Skeletal muscle tissue (tissue), 4 donors: ENCODE data around the gene CYP3A4. TPM values are rescaled to one million over a fixed set of nuclear protein-coding genes. Genes with fewer than 3 reads are reported as not detected.
"Not testable (repeated sequence)": the region's sequence is repeated elsewhere in the genome, so short reads cannot be mapped to it uniquely, and the experiment has no call there.

Source experiments
- H3K27ac ChIP-seq: one replicate; pipeline ENCODE4 v1.7.0; 2013; ENCODE audit warnings: mild to moderate bottlenecking, low read depth, low read length, inconsistent platforms
- H3K27me3 ChIP-seq, 3 donors: one replicate each; pipeline ENCODE4 v1.7.0; 2013; ENCODE audit warnings: low read length in 3 of 3; ENCODE audit not compliant: control insufficient read depth in 3 of 3, insufficient read depth in 3 of 3
- H3K36me3 ChIP-seq, 3 donors: one replicate each; pipeline ENCODE4 v1.7.0; 2013; ENCODE audit warnings: low read length in 3 of 3; ENCODE audit not compliant: control insufficient read depth in 3 of 3, insufficient read depth in 3 of 3
- H3K4me1 ChIP-seq, 3 donors: one replicate each; pipeline ENCODE4 v1.7.0; 2013; ENCODE audit warnings: low read length in 3 of 3, mild to moderate bottlenecking in 3 of 3; ENCODE audit not compliant: control insufficient read depth in 3 of 3, insufficient read depth in 3 of 3
- H3K4me3 ChIP-seq, 3 donors: one replicate each; pipeline ENCODE4 v1.7.0; 2013; ENCODE audit warnings: low read length in 3 of 3
- H3K9ac ChIP-seq, 3 donors: one replicate each; pipeline ENCODE4 v1.7.0; 2013; ENCODE audit warnings: low read length in 3 of 3, mild to moderate bottlenecking in 3 of 3, moderate library complexity in 2 of 3, low read depth in 1 of 3
- H3K9me3 ChIP-seq, 3 donors: one replicate each; pipeline ENCODE4 v1.7.0; 2013; ENCODE audit warnings: low read length in 3 of 3; ENCODE audit not compliant: control insufficient read depth in 3 of 3
- total RNA-seq: library from RNA; depleted of rRNA; stranded (reverse); fragments of >200 nt; gene quantifications from one replicate; pipeline ENCODE4 v1.2.3, GENCODE V29; 2014
- donor health status: Osteomylitis.

CYP3A4 gene
- total RNA-seq, 1 donor from 2014 or later: not detected

DNA sequence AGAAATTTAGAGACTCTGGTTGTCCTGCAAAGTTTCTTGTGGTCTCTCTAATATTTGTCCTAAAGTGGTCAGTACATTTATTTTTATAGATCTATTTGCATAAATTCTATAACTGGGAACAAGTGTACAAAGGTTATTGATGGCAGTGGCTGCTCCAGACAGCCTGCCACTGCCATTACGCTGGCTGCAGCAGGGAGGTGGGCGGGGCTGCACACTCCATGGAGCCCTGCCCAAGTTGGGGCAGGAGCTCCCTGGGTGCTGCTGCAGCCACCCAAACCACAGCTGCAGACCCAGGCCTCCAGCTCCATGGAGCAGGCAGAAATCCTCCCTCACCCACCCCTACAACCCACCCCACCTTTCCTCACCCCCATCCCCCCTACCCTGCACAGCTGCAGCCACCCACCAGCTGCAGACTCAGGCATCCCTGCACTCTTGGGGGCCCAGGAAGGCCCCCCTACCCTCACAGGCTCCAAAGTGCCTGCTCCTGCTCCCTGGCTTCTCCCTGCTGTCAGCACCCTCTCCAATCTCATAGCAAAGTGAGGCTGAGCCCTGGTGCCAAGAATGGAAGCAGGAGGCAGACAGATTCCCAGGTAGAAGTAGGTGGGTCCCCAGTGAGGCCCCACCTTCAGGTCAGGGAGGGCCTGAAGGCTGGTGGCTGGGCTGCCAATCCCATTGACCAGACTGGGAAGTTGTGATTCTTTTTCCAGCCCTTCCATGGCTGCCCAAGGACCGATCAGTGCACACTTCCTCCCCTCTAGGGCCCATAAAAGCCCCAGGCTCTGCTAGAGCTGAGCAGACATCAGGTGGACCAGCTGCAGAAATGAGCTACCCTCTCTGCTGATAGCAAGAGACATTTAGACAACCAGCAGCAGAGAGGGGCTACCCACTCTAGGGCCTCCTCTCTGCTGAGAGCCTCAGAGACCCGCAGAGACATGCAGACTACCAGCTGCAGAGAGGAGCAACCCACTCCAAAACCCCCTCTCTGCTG is 39.0 kb upstream of the CYP3A4 start:
- no peaks in the 10 kb centered on the region for H3K4me1 ChIP-seq
- no peak overlapping the region for H3K27ac ChIP-seq
- no peaks in the 10 kb centered on the region for H3K9me3 ChIP-seq
- H3K9ac ChIP-seq: no peak overlapping the region
- no peaks in the 10 kb centered on the region for H3K36me3 ChIP-seq
- H3K4me3 ChIP-seq: no peak overlapping the region
- H3K27me3 ChIP-seq: peaks cover 0 to 3% (median 0%) of the 10 kb centered on the region in 3 donors

DNA sequence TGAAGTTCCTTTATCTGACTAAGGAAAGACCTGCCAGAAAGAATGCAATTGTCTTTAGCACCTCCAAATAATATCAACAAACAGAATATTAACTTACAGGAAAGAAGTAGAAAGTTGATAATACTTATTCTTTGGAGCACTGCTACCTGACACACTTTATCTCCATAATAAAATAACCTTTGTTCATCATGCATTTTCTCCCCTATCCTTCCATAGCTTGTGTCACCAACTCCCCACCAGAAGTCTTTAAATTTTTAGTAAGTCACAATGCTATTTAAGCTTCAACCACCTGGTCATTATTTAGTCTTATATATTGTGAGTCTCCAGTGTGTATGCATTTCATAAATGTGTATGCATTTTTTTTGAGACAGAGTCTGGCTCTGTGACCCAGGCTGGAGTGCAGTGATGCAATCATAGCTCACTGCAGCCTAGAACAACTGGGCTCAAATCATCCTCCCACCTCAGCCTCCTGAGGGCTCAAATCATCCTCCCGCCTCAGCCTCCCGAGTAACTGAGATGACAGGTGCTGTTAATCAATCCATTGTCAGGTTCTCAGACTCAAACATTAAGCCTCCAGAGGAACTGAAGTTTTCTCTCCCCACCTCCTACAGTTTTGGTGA is 36.5 kb upstream of the CYP3A4 start:
- peaks cover 0 to 3% (median 0%) of the 10 kb centered on the region in 3 donors for H3K27me3 ChIP-seq
- no peak overlapping the region for H3K27ac ChIP-seq

DNA sequence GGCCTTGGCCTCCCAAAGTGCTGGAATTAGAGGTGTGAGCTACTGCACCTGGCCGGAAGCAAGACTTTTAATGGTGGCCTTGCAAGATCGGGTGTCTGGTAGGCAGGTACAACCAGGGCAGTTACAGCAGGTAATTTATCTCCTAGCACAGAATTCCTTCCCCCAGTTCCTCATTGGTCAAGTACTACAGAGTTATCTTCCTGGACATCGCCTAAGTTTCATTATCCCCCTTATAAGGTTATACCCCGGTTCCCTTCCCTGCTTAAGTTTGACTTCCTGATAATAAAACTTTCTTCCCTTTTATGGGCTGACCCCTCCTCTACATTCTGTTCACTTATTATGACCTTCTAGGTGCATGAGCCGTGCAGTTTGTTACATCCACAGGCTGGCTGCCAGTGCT is 24.8 kb upstream of the CYP3A4 start:
- no peaks in the 10 kb centered on the region for H3K27me3 ChIP-seq
- no peaks in the 10 kb centered on the region for H3K4me1 ChIP-seq
- H3K27ac ChIP-seq: no peak overlapping the region
- no peaks in the 10 kb centered on the region for H3K36me3 ChIP-seq
- no peaks in the 10 kb centered on the region for H3K9me3 ChIP-seq
- H3K4me3 ChIP-seq: no peak overlapping the region
- H3K9ac ChIP-seq: no peak overlapping the region

More for the DNA sequence above, 36.5 kb upstream of the CYP3A4 start:
- Histone ChIP-seq H3K36me3 (no peaks in the 10 kb centered on the region), H3K9ac (no peak overlapping the region), H3K4me3 (no peak overlapping the region), H3K9me3 (no peaks in the 10 kb centered on the region), H3K4me1 (no peaks in the 10 kb centered on the region)

DNA sequence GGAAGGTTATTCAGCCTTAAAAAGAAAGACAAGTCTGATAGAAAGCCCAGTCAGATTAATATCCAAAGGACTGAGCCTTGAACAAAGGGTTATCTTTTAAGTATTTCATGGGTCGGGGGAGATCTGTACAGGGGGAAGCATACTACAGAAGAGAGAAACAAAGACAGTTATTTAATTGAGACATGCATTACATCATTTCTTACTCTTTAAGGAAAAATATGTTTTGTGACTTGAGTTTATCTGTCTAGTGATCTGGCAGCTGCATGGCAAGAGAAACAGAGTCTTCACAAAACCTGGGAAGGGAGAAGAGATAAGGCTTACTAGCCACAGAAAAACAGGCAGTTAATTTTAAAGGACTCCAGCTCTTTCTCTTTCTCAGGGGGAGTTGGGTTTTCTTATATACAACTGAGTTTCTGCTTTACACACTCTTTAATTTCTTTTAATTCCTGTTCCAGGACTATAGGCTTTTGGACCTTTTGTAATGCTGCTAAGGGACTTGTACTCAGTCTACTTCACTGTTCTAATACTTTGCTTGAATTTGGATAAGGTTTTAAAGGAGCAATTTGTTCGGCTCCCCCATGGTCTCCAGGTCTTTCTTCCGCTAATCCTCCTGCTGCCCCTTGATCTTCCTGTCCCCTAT is 23.0 kb upstream of the CYP3A4 start:
- Histone ChIP-seq H3K36me3 (no peaks in the 10 kb centered on the region), H3K27me3 (no peaks in the 10 kb centered on the region)

DNA sequence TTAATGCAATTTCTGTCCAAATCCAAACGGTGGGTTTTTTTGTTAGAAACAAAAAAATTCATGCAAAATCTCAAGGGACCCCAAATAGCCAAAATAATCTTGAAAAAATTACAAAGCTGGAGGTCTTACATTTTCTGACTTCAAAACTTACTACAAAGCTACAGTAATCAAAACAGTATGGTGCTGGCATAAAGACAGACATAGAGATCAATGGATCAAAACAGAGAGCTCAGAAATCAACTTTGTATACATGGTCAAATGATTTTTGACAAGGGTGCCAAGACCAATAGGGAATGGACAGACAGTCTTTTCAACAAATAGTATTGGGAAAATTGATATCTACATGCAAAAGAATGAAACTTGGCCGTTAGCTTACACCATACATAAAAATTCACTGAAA is 21.7 kb upstream of the CYP3A4 start:
- Histone ChIP-seq H3K4me1 (no peaks in the 10 kb centered on the region), H3K9ac (no peak overlapping the region)

More for the DNA sequence above, 23.0 kb upstream of the CYP3A4 start:
- Histone ChIP-seq H3K9ac (no peak overlapping the region), H3K27ac (no peak overlapping the region), H3K4me3 (no peak overlapping the region), H3K4me1 (no peaks in the 10 kb centered on the region), H3K9me3 (no peaks in the 10 kb centered on the region)

DNA sequence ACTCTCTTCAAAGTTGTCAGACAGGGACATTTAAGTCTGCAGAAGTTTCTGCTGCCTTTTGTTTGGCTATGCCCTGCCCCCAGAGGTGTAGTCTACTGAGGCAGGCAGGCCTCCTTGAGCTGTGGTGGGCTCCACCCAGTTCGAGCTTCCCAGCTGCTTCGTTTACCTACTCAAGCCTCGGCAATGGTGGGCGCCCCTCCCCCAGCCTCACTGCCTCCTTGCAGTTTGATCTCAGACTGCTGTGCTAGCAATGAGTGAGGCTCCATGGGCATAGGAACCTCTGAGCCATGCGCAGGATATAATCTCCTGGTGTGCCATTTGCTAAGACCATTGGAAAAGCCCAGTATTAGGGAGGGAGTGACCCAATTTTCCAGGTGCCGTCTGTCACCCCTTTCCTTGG is 19.1 kb upstream of the CYP3A4 start:
- H3K36me3 ChIP-seq: not testable (repeated sequence)

More for the DNA sequence above, 21.7 kb upstream of the CYP3A4 start:
- H3K27me3 ChIP-seq: no peaks in the 10 kb centered on the region
- no peaks in the 10 kb centered on the region for H3K36me3 ChIP-seq
- H3K9me3 ChIP-seq: no peaks in the 10 kb centered on the region
- no peak overlapping the region for H3K27ac ChIP-seq
- no peak overlapping the region for H3K4me3 ChIP-seq

DNA sequence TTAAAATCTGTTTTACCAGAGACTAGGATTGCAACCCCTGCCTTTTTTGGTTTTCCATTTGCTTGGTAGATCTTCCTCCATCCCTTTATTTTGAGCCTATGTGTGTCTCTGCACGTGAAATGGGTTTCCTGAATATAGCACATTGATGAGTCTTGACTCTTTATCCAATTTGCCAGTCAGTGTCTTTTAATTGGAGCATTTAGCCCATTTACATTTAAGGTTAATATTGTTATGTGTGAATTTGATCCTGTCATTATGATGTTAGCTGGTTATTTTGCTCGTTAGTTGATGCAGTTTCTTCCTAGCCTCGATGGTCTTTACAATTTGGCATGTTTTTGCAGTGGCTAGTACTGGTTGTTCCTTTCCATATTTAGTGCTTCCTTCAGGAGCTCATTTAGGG is 17.4 kb upstream of the CYP3A4 start:
- not testable (repeated sequence) for H3K36me3 ChIP-seq, H3K27ac ChIP-seq, H3K9me3 ChIP-seq, H3K9ac ChIP-seq, H3K27me3 ChIP-seq, H3K4me3 ChIP-seq, H3K4me1 ChIP-seq

More for the DNA sequence above, 19.1 kb upstream of the CYP3A4 start:
- H3K4me3 ChIP-seq, H3K27ac ChIP-seq, H3K27me3 ChIP-seq, H3K9me3 ChIP-seq, H3K4me1 ChIP-seq, H3K9ac ChIP-seq: not testable (repeated sequence)

DNA sequence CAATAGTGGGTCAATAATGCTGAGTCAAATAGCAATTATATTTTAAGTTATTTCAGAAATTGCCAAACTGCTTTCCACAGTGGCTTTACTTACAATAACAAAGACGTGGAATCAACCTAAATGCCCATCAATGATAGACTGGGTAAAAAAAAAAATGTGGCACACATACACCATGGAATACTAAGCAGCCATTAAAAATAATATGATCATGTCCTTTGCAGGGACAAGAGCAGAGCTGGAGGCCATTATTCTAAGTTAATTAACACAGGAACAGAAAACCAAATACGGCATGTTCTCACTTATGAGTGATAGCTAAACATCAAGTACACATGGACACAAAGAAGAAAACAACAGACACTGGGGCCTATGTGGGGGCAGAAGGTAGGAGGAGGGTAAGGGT is 15.0 kb upstream of the CYP3A4 start:
- Histone ChIP-seq H3K9ac (no peak overlapping the region), H3K36me3 (no peaks in the 10 kb centered on the region), H3K4me1 (no peaks in the 10 kb centered on the region), H3K9me3 (no peaks in the 10 kb centered on the region), H3K4me3 (no peak overlapping the region), H3K27ac (no peak overlapping the region), H3K27me3 (no peaks in the 10 kb centered on the region)

DNA sequence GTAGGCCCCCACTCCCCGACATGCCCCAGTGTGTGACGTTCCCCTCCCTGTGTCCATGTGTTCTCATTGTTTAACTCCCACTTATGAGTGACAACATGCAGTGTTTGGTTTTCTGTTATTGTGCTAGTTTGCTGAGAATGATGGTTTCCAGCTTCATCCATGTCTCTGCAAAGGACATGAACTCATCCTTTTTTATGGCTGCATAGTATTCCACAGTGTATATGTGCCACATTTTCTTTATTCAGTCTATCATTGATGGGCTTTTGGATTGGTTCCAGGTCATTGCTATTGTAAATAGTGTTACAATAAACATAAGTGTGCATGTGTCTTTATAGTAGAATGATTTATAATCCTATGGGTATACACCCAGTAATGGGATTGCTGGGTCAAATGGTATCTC is 11.9 kb upstream of the CYP3A4 start:
- not testable (repeated sequence) for H3K36me3 ChIP-seq, H3K9ac ChIP-seq, H3K4me3 ChIP-seq, H3K27ac ChIP-seq, H3K27me3 ChIP-seq, H3K4me1 ChIP-seq, H3K9me3 ChIP-seq
